Measurements from ENCODE around the gene NUDT4. TPM values are rescaled to one million over a fixed set of nuclear protein-coding genes. Genes with fewer than 3 reads are reported as not detected.

Gene NUDT4
- total and polyA plus RNA-seq, 2 donors (not counting 3 experiments of a cell fraction or from before 2014, with no cell fraction given), result 76.0 to 161 TPM

- Histone ChIP-seq H3K9ac (replicated peaks; ENCODE audit: extremely low read depth, insufficient read depth, low read length) (no peak overlapping the region), H4K20me1 (replicated peaks; ENCODE audit: control insufficient read depth, extremely low read depth, insufficient read depth, low read length) (no peaks in the 10 kb centered on the region), H3K27me3 (ENCODE audit: control insufficient read depth in 2 of 2, insufficient read depth in 2 of 2, low read length in 2 of 2) (no peaks in the 10 kb centered on the region), H3K9me1 (replicated peaks; ENCODE audit: control insufficient read depth, extremely low read depth, insufficient read depth, low read length) (no peaks in the 10 kb centered on the region), H3K9me3 (replicated peaks; ENCODE audit: control insufficient read depth, insufficient read depth, low read length) (no peaks in the 10 kb centered on the region), H3K79me2 (ENCODE audit: control insufficient read depth, insufficient read depth, low read length) (no peaks in the 10 kb centered on the region), H2AFZ (ENCODE audit: low read depth, low read length) (no peak overlapping the region), H3K4me2 (ENCODE audit: insufficient read depth, low read length) (no peak overlapping the region), H3K4me1 (ENCODE audit: control insufficient read depth, extremely low read depth, insufficient read depth, low read length) (peaks cover 12% of the 10 kb centered on the region), H3K36me3 (ENCODE audit: control insufficient read depth in 2 of 2, extremely low read depth in 1 of 2, insufficient read depth in 2 of 2, low read length in 2 of 2) (no peaks in the 10 kb centered on the region), H3K4me3 (replicated peaks in 1 of 3; ENCODE audit: insufficient read depth in 1 of 3, low read depth in 1 of 3, low read length in 3 of 3) (no peak overlapping the region), H3K27ac (ENCODE audit: insufficient read depth, low read depth, low read length) (no peak overlapping the region)
- no TSS peak for BruUV-seq (replicated peaks)
- ChIA-PET CTCF (interaction anchor here (2.1 kb wide), 1 partner anchor 10 kb away, joined by 8 read pairs; no protein-coding TSS in a partner anchor), POLR2A (no interaction called here)
- FAIRE-seq, result no peak
- intact Hi-C loops (cut with micrococcal nuclease), result no loop called here
- TF ChIP-seq GATA2 (IDR thresholded peaks at IDR 0.05; ENCODE audit: insufficient read depth, insufficient read length, low read depth, low read length) (no peak), MAX (IDR thresholded peaks at IDR 0.05; ENCODE audit: insufficient read depth, insufficient read length) (no peak), EZH2 (IDR thresholded peaks at IDR 0.05; ENCODE audit: borderline replicate concordance, low read depth, low read length, severe bottlenecking) (no peak), POLR2A (IDR thresholded peaks at IDR 0.05; ENCODE audit: low read depth, low read length) (no peak), MYC (IDR thresholded peaks at IDR 0.05; ENCODE audit: low read depth, low read length) (no peak), FOS (IDR thresholded peaks at IDR 0.05; ENCODE audit: borderline replicate concordance, insufficient read depth, low read length) (no peak), CTCF (IDR thresholded peaks at IDR 0.05; ENCODE audit: extremely low read depth in 1 of 2, insufficient read depth in 1 of 2, low read depth in 1 of 2, low read length in 2 of 2) (no peak), JUN (IDR thresholded peaks at IDR 0.05; ENCODE audit: borderline replicate concordance, insufficient read depth, insufficient read length, low read depth) (no peak), POLR2AphosphoS5 (IDR thresholded peaks at IDR 0.05; ENCODE audit: insufficient read depth, low read depth, low read length) (no peak)
- dilution Hi-C loops (cut with MboI; ENCODE audit: extremely low pct_ligation_motif_present, low sequenced_read_pairs), result no loop called here
- no peak for DNase-seq (ENCODE audit: low read depth, low spot score)
Measured at GRCh38 chr12:93363841-93364297, 13.9 kb upstream of the NUDT4 start.
